ENCODE data around the gene CIZ1. TPM values are rescaled to one million over a fixed set of nuclear protein-coding genes. Genes with fewer than 3 reads are reported as not detected.

CIZ1 gene
- total and polyA plus RNA-seq, 2 of the 13 experiments (the other 11 are each of a cell fraction or from before 2014, with no cell fraction given): 30.6 to 50.3 TPM

- TF ChIP-seq, protein P1, sequence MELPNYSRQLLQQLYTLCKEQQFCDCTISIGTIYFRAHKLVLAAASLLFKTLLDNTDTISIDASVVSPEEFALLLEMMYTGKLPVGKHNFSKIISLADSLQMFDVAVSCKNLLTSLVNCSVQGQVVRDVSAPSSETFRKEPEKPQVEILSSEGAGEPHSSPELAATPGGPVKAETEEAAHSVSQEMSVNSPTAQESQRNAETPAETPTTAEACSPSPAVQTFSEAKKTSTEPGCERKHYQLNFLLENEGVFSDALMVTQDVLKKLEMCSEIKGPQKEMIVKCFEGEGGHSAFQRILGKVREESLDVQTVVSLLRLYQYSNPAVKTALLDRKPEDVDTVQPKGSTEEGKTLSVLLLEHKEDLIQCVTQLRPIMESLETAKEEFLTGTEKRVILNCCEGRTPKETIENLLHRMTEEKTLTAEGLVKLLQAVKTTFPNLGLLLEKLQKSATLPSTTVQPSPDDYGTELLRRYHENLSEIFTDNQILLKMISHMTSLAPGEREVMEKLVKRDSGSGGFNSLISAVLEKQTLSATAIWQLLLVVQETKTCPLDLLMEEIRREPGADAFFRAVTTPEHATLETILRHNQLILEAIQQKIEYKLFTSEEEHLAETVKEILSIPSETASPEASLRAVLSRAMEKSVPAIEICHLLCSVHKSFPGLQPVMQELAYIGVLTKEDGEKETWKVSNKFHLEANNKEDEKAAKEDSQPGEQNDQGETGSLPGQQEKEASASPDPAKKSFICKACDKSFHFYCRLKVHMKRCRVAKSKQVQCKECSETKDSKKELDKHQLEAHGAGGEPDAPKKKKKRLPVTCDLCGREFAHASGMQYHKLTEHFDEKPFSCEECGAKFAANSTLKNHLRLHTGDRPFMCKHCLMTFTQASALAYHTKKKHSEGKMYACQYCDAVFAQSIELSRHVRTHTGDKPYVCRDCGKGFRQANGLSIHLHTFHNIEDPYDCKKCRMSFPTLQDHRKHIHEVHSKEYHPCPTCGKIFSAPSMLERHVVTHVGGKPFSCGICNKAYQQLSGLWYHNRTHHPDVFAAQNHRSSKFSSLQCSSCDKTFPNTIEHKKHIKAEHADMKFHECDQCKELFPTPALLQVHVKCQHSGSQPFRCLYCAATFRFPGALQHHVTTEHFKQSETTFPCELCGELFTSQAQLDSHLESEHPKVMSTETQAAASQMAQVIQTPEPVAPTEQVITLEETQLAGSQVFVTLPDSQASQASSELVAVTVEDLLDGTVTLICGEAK (IDR thresholded peaks at IDR 0.05): no peak
- TF ChIP-seq, protein P1 (CRISPR knock-in tag; IDR thresholded peaks at IDR 0.05): peak; percentile 54; the same call in 1 of the 2 replicates
- 0 out of 2 replicates have a peak, but pooled peaks have one; percentile 26 for TF ChIP-seq TEAD2 (CRISPR knock-in tag; IDR thresholded peaks at IDR 0.05)
- no peak for TF ChIP-seq TFE3 (CRISPR knock-in tag; IDR thresholded peaks at IDR 0.05)
- TF ChIP-seq ZSCAN30 (CRISPR knock-in tag; IDR thresholded peaks at IDR 0.05): no peak
- no peak for TF ChIP-seq HMGXB3 (CRISPR knock-in tag; IDR thresholded peaks at IDR 0.05; ENCODE audit: borderline replicate concordance)
- no peak for TF ChIP-seq ZNF766 (CRISPR knock-in tag; IDR thresholded peaks at IDR 0.05; ENCODE audit: borderline replicate concordance)
- TF ChIP-seq BCL6 (CRISPR knock-in tag; IDR thresholded peaks at IDR 0.05): no peak
- TF ChIP-seq ZNF207 (IDR thresholded peaks at IDR 0.05; ENCODE audit: borderline replicate concordance): no peak
- 0 out of 2 replicates have a peak, but pooled peaks have one; percentile 37 for TF ChIP-seq ZFP62 (CRISPR knock-in tag; IDR thresholded peaks at IDR 0.05)
- peak; percentile 20 for TF ChIP-seq TEAD3 (CRISPR knock-in tag; optimal IDR thresholded peaks at IDR 0.05; ENCODE audit: borderline replicate concordance)
- TF ChIP-seq ZNF512 (CRISPR knock-in tag; IDR thresholded peaks at IDR 0.05): no peak
- TF ChIP-seq ZNF260 (CRISPR knock-in tag; IDR thresholded peaks at IDR 0.05; ENCODE audit: borderline replicate concordance, low read depth): no peak
These were observed at the start of gene CIZ1 (continued) for GRCh38 chr9:128191406-128192046.

Data from HepG2 (cell line).